Uterus (tissue), 2 donors: ENCODE data around the gene MEP1A.

Experiments used
- CTCF ChIP-seq, 4 experiments: fragments of 200-600 bp in 2 of 4; fragments of 450-650 bp in 2 of 4; sonication (generic) in 2 of 4; IDR thresholded peaks; one replicate each; pipeline ENCODE4 v1.5.1; 2016 to 2019; ENCODE audit warnings: antibody characterized with exemption in 4 of 4, mild to moderate bottlenecking in 2 of 4, moderate library complexity in 1 of 4
- POLR2A ChIP-seq, 2 donors: fragments of 450-650 bp; IDR thresholded peaks; one replicate each; pipeline ENCODE4 v1.6.1; 2016; ENCODE audit warnings: antibody characterized with exemption in 2 of 2, mild to moderate bottlenecking in 1 of 2, moderate library complexity in 1 of 2

GRCh38 chr6:46789434-46790354 is 3.5 kb upstream of the MEP1A start:
- no peak for TF ChIP-seq CTCF (IDR thresholded peaks at IDR 0.05)
- TF ChIP-seq POLR2A (IDR thresholded peaks at IDR 0.05), result no peak
